MCF 10A (cell line): ENCODE measurements around the gene LRRN2. TPM values are rescaled to one million over a fixed set of nuclear protein-coding genes. Genes with fewer than 3 reads are reported as not detected.

Experiments used
- BruUV-seq: library from RNA; stranded (reverse); fragments of 400-500 nt; replicated peaks from 2 replicates; lab custom pipeline; 2021; lab: Mats Ljungman, UMichigan
- CTCF ChIA-PET: fragments of 300-600 bp; sonication (Branson Sonifier 250); formaldehyde crosslinking; extraction: SDS; loops from one replicate; lab custom pipeline; 2021; ENCODE audit warnings: antibody characterized with exemption, inconsistent platforms; lab: Yijun Ruan, JAX
- POLR2A ChIA-PET: fragments of 300-600, 350-650 bp; sonication (Branson Sonifier 250); formaldehyde crosslinking; extraction: SDS; loops from one replicate; lab custom pipeline; 2020; ENCODE audit warnings: antibody characterized with exemption, inconsistent platforms; lab: Yijun Ruan, JAX
- DNase-seq: peaks from one replicate; pipeline ENCODE4 v3.0.0-alpha.2; 2018; ENCODE audit not compliant: unreplicated experiment
- H3K27ac Mint-ChIP-seq: one replicate; pipeline ENCODE4 v1.8.0; 2022; ENCODE audit warnings: mild to moderate bottlenecking, low read depth, mixed read lengths; ENCODE audit not compliant: unreplicated experiment
- H3K27me3 Mint-ChIP-seq: one replicate; pipeline ENCODE4 v1.8.0; 2022; ENCODE audit warnings: mixed read lengths; ENCODE audit not compliant: insufficient read depth, unreplicated experiment
- H3K36me3 Mint-ChIP-seq: one replicate; pipeline ENCODE4 v1.8.0; 2022; ENCODE audit warnings: mild to moderate bottlenecking, moderate library complexity, mixed read lengths; ENCODE audit not compliant: insufficient read depth, unreplicated experiment
- H3K4me1 Mint-ChIP-seq: one replicate; pipeline ENCODE4 v1.8.0; 2022; ENCODE audit warnings: mixed read lengths; ENCODE audit not compliant: insufficient read depth, unreplicated experiment
- H3K4me3 Mint-ChIP-seq: one replicate; pipeline ENCODE4 v1.8.0; 2022; ENCODE audit warnings: mild to moderate bottlenecking, moderate library complexity, mixed read lengths; ENCODE audit not compliant: unreplicated experiment
- H3K9me3 Mint-ChIP-seq: one replicate; pipeline ENCODE4 v1.8.0; 2022; ENCODE audit warnings: mixed read lengths; ENCODE audit not compliant: unreplicated experiment
- CTCF ChIP-seq: fragments of 200-600 bp; IDR thresholded peaks from one replicate; pipeline ENCODE4 v1.8.0; 2022; ENCODE audit warnings: antibody characterized with exemption, mild to moderate bottlenecking; ENCODE audit not compliant: unreplicated experiment
- intact Hi-C: fragments of 100-400 bp; cut with micrococcal nuclease; formaldehyde crosslinking; loops from 2 replicates; pipeline ENCODE4 v1.14.1; 2022
- total RNA-seq: library from RNA; stranded (reverse); gene quantifications from 2 replicates; pipeline ENCODE4 v1.2.3, GENCODE V29; 2022

The LRRN2 gene
- total RNA-seq, 1 experiment from 2014 or later: not detected

- no peaks in the 10 kb centered on the region for H3K36me3 Mint-ChIP-seq
- BruUV-seq: no TSS peak
- peaks cover 31% of the 10 kb centered on the region for H3K27me3 Mint-ChIP-seq
- intact Hi-C loops: no loop called here
- ChIA-PET POLR2A (interaction anchor here (0.6 to 2.4 kb wide), 16 partner anchors 11 to 306 kb away, joined by 3 to 10 read pairs (median 4); no protein-coding TSS in a partner anchor), CTCF (interaction anchor here (0.6 to 4.1 kb wide), 9 partner anchors 17 to 277 kb away, joined by 3 to 34 read pairs (median 4); no protein-coding TSS in a partner anchor)
- H3K4me1 Mint-ChIP-seq: peaks cover 19% of the 10 kb centered on the region
- TF ChIP-seq CTCF: no peak
- DNase-seq: peak; percentile 29
- H3K9me3 Mint-ChIP-seq: no peaks in the 10 kb centered on the region
- peak overlapping the region; percentile 33 for H3K27ac Mint-ChIP-seq
- no peak overlapping the region for H3K4me3 Mint-ChIP-seq
Observed at GRCh38 chr1:204709021-204709420, 23.5 kb upstream of the LRRN2 start.

- no peak for DNase-seq
- H3K27ac Mint-ChIP-seq: peak overlapping the region; percentile 1
- no peak for TF ChIP-seq CTCF
- ChIA-PET CTCF (interaction anchor here (0.9 to 4.1 kb wide), 4 partner anchors 8 to 142 kb away, joined by 3 to 34 read pairs (median 7); no protein-coding TSS in a partner anchor), POLR2A (no interaction called here)
- peaks cover 15% of the 10 kb centered on the region for H3K27me3 Mint-ChIP-seq
- H3K4me1 Mint-ChIP-seq: peaks cover 19% of the 10 kb centered on the region
- BruUV-seq: no TSS peak
- no peak overlapping the region for H3K4me3 Mint-ChIP-seq
- intact Hi-C loops: no loop called here
- H3K36me3 Mint-ChIP-seq: no peaks in the 10 kb centered on the region
- H3K9me3 Mint-ChIP-seq: no peaks in the 10 kb centered on the region
Observed at GRCh38 chr1:204706838-204707509, 21.4 kb upstream of the LRRN2 start.

GRCh38 chr1:204705888-204706837 is 20.6 kb upstream of the LRRN2 start:
- intact Hi-C loops: no loop called here
- no TSS peak for BruUV-seq
- TF ChIP-seq CTCF: no peak

GRCh38 chr1:204705493-204705811 is 19.9 kb upstream of the LRRN2 start:
- no peak for TF ChIP-seq CTCF
- BruUV-seq: no TSS peak
- DNase-seq: no peak
- H3K4me1 Mint-ChIP-seq: peaks cover 19% of the 10 kb centered on the region
- H3K27me3 Mint-ChIP-seq: no peaks in the 10 kb centered on the region
- no peak overlapping the region for H3K27ac Mint-ChIP-seq
- ChIA-PET POLR2A (interaction anchor here (0.7 to 1.6 kb wide), 2 partner anchors 13 to 21 kb away, joined by 3 to 4 read pairs; no protein-coding TSS in a partner anchor), CTCF (interaction anchor here (0.8 to 2.9 kb wide), 3 partner anchors 41 to 140 kb away, joined by 3 to 12 read pairs (median 3); no protein-coding TSS in a partner anchor)
- intact Hi-C loops: no loop called here
- no peaks in the 10 kb centered on the region for H3K36me3 Mint-ChIP-seq
- no peaks in the 10 kb centered on the region for H3K9me3 Mint-ChIP-seq
- no peak overlapping the region for H3K4me3 Mint-ChIP-seq

More at GRCh38 chr1:204705888-204706837, 20.6 kb upstream of the LRRN2 start:
- Mint-ChIP-seq H3K9me3 (no peaks in the 10 kb centered on the region), H3K36me3 (no peaks in the 10 kb centered on the region), H3K27ac (peak overlapping the region; percentile 1), H3K4me3 (no peak overlapping the region), H3K27me3 (peaks cover 7% of the 10 kb centered on the region), H3K4me1 (peaks cover 19% of the 10 kb centered on the region)
- CTCF ChIA-PET: interaction anchor here (0.8 to 2.9 kb wide), 5 partner anchors 40 to 141 kb away, joined by 3 to 12 read pairs (median 3); no protein-coding TSS in a partner anchor
- DNase-seq: no peak
- POLR2A ChIA-PET: interaction anchor here (1.6 kb wide), 1 partner anchor 14 kb away, joined by 4 read pairs; no protein-coding TSS in a partner anchor
